ENCODE measurements around the gene ACER2. TPM values are rescaled to one million over a fixed set of nuclear protein-coding genes. Genes with fewer than 3 reads are reported as not detected.

The ACER2 gene
- total RNA-seq, 1 donor from 2014 or later = 4.1 TPM

GRCh38 chr9:19498015-19498414, 89.2 kb downstream of the ACER2 start:
- intact Hi-C loops (cut with DNase I) = loop anchor here (10.0 kb wide), 1 partner anchor 147 kb away; no protein-coding TSS in a partner anchor
- DNase-seq (ENCODE audit: low spot score) = no peak

Other genes starting within 250 kb of the ACER2 start
- gene DENND4C, start 178.3 kb upstream of the ACER2 start, total RNA-seq = 21.4 TPM
- 810 TPM for gene RPS6, start 28.8 kb upstream of the ACER2 start, total RNA-seq

Data from cardiac septum (tissue), 1 donor.